ENCODE measurements around the gene RNF150. TPM values are rescaled to one million over a fixed set of nuclear protein-coding genes. Genes with fewer than 3 reads are reported as not detected.

The RNF150 gene
- total and polyA plus RNA-seq, 4 donors, result 0.27 to 1.4 (median 0.81) TPM

GRCh38 chr4:140924761-140925392 lies 208.4 kb downstream of the RNF150 start:
- H3K9me3 ChIP-seq (ENCODE audit: control insufficient read depth in 4 of 4, low read length in 3 of 4), result no peaks in the 10 kb centered on the region
- DNase-seq (ENCODE audit: low spot score), result no peak
- no peak overlapping the region for H3K4me3 ChIP-seq (ENCODE audit: low read depth in 1 of 3, low read length in 3 of 3)
- H3K27ac ChIP-seq (ENCODE audit: low read depth in 1 of 2, low read length in 2 of 2), result no peak overlapping the region
- H3K9ac ChIP-seq (ENCODE audit: low read depth in 1 of 2, low read length in 2 of 2), result no peak overlapping the region
- 52% methylated on average over 3 of the region's 3 CpGs for WGBS
- H3K4me1 ChIP-seq (ENCODE audit: control insufficient read depth in 4 of 4, insufficient read depth in 4 of 4, low read length in 3 of 4), result no peaks in the 10 kb centered on the region
- no peak for TF ChIP-seq FOXA1 (IDR thresholded peaks at IDR 0.05)
- TF ChIP-seq EGR1 (IDR thresholded peaks at IDR 0.05; ENCODE audit: low read depth in 2 of 2), result no peak
- no peak for TF ChIP-seq TAF1 (conservative IDR thresholded peaks at IDR 0.05)
- no peak for TF ChIP-seq ZBTB33 (IDR thresholded peaks at IDR 0.05)
- TF ChIP-seq FOXA2 (IDR thresholded peaks at IDR 0.05), result no peak
- TF ChIP-seq JUND (IDR thresholded peaks at IDR 0.05), result no peak
- no peak for TF ChIP-seq CTCF (IDR thresholded peaks at IDR 0.05; ENCODE audit: low read depth, low read length, missing input control)
- TF ChIP-seq RAD21 (IDR thresholded peaks at IDR 0.05), result no peak
- no peak for TF ChIP-seq SP1 (IDR thresholded peaks at IDR 0.05)
- TF ChIP-seq HNF4G (IDR thresholded peaks at IDR 0.05), result no peak
- TF ChIP-seq, protein P1, sequence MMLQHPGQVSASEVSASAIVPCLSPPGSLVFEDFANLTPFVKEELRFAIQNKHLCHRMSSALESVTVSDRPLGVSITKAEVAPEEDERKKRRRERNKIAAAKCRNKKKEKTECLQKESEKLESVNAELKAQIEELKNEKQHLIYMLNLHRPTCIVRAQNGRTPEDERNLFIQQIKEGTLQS (IDR thresholded peaks at IDR 0.05), result no peak
- TF ChIP-seq YY1 (IDR thresholded peaks at IDR 0.05), result no peak
- TF ChIP-seq, protein P2, sequence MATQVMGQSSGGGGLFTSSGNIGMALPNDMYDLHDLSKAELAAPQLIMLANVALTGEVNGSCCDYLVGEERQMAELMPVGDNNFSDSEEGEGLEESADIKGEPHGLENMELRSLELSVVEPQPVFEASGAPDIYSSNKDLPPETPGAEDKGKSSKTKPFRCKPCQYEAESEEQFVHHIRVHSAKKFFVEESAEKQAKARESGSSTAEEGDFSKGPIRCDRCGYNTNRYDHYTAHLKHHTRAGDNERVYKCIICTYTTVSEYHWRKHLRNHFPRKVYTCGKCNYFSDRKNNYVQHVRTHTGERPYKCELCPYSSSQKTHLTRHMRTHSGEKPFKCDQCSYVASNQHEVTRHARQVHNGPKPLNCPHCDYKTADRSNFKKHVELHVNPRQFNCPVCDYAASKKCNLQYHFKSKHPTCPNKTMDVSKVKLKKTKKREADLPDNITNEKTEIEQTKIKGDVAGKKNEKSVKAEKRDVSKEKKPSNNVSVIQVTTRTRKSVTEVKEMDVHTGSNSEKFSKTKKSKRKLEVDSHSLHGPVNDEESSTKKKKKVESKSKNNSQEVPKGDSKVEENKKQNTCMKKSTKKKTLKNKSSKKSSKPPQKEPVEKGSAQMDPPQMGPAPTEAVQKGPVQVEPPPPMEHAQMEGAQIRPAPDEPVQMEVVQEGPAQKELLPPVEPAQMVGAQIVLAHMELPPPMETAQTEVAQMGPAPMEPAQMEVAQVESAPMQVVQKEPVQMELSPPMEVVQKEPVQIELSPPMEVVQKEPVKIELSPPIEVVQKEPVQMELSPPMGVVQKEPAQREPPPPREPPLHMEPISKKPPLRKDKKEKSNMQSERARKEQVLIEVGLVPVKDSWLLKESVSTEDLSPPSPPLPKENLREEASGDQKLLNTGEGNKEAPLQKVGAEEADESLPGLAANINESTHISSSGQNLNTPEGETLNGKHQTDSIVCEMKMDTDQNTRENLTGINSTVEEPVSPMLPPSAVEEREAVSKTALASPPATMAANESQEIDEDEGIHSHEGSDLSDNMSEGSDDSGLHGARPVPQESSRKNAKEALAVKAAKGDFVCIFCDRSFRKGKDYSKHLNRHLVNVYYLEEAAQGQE (IDR thresholded peaks at IDR 0.05), result no peak
- H3K27me3 ChIP-seq (ENCODE audit: control insufficient read depth in 4 of 4, insufficient read depth in 4 of 4, low read length in 3 of 4), result no peaks in the 10 kb centered on the region
- no peaks in the 10 kb centered on the region for H3K36me3 ChIP-seq (ENCODE audit: control insufficient read depth in 4 of 4, insufficient read depth in 3 of 4, low read depth in 1 of 4, low read length in 3 of 4)
